Measurements from ENCODE around the gene DRAM1.

Gene DRAM1

GRCh38 chr12:101935890-101936746 is 58.7 kb downstream of the DRAM1 start:
- TF ChIP-seq, protein P1, sequence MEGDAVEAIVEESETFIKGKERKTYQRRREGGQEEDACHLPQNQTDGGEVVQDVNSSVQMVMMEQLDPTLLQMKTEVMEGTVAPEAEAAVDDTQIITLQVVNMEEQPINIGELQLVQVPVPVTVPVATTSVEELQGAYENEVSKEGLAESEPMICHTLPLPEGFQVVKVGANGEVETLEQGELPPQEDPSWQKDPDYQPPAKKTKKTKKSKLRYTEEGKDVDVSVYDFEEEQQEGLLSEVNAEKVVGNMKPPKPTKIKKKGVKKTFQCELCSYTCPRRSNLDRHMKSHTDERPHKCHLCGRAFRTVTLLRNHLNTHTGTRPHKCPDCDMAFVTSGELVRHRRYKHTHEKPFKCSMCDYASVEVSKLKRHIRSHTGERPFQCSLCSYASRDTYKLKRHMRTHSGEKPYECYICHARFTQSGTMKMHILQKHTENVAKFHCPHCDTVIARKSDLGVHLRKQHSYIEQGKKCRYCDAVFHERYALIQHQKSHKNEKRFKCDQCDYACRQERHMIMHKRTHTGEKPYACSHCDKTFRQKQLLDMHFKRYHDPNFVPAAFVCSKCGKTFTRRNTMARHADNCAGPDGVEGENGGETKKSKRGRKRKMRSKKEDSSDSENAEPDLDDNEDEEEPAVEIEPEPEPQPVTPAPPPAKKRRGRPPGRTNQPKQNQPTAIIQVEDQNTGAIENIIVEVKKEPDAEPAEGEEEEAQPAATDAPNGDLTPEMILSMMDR (IDR thresholded peaks at IDR 0.05; ENCODE audit: extremely low read depth, missing control alignments): no peak
- DNase-seq (ENCODE audit: low spot score): peak; percentile 67

- no peak for DNase-seq (ENCODE audit: low spot score)
- TF ChIP-seq, protein P1 (IDR thresholded peaks at IDR 0.05; ENCODE audit: extremely low read depth, missing control alignments): no peak
Measured at GRCh38 chr12:101939306-101939705, 61.9 kb downstream of the DRAM1 start.

DNA sequence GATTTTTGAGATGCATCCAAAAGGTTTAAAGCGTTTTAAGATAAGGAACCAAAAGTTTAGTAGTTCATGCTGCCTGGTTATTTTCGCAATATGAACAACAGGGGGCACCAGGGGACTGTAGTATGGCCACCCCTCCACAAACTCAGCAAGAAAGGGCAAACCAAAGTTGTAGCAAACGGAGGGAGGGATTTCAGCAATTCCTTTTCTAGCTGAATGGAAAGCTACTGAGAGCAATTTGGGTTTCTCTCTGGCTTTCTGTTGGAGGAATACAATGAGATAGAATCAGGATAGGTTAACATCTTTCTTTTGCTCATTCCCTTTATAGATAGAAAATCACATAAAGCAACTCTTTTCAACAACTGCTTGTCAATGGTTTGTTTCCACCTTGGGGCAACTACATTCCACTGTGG is 62.5 kb downstream of the DRAM1 start:
- TF ChIP-seq, protein P1 (IDR thresholded peaks at IDR 0.05; ENCODE audit: extremely low read depth, missing control alignments): peak; percentile 48
- DNase-seq (ENCODE audit: low spot score): peak; percentile 45

- TF ChIP-seq, protein P1 (IDR thresholded peaks at IDR 0.05; ENCODE audit: extremely low read depth, missing control alignments): no peak
- no peak for DNase-seq (ENCODE audit: low spot score)
Measured at GRCh38 chr12:101940400-101940950, 63.1 kb downstream of the DRAM1 start.

- TF ChIP-seq, protein P1 (IDR thresholded peaks at IDR 0.05; ENCODE audit: extremely low read depth, missing control alignments): no peak
- peak; percentile 56 for DNase-seq (ENCODE audit: low spot score)
Measured at GRCh38 chr12:101941306-101942249, 64.2 kb downstream of the DRAM1 start.

DNA sequence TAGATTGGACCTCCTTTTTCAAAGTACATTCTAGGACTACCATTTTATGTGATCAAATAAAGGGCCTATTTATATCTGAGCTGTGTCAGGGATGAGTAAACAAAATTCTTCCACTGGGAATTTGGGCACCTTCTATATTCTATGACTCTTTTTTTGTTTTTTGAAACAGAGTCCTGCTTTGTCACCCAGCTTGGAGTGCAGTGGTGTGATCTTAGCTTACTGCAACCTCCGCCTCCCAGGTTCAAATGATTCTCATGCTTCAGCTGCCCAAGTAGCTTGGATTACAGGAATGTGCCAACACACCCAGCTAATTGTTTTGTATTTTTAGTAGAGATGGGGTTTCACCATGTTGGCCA is 64.8 kb downstream of the DRAM1 start:
- no peak for DNase-seq (ENCODE audit: low spot score)
- TF ChIP-seq, protein P1 (IDR thresholded peaks at IDR 0.05; ENCODE audit: extremely low read depth, missing control alignments): no peak

Measured in GM20000 (cell line).